Measurements from ENCODE around the gene UBALD2. TPM values are rescaled to one million over a fixed set of nuclear protein-coding genes. Genes with fewer than 3 reads are reported as not detected.

UBALD2 gene
- total and polyA plus RNA-seq, 2 of the 13 experiments (the other 11 are each of a cell fraction or from before 2014, with no cell fraction given), result 3.3 to 89.7 TPM

DNA sequence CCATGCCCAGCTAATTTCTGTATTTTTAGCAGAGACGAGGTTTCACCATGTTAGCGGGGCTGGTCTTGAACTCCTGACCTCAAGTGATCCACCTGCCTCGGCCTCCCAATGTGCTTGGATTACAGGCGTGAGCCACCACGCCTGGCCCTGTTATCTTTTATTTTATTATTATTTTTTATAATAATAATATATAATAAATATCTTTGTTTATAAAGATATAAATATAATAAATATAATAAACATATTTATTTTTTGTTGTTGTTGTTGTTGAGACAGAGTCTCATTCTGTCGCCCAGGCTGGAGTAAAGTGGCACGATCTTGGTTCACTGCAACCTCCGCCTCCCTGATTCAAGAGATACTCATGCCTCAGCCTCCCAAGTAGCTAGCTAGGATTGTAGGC, 17.8 kb upstream of the UBALD2 start:
- FAIRE-seq, result no peak
- in situ Hi-C loops (cut with HindIII; ENCODE audit: extremely low pct_ligation_motif_present, low pct_unique_long_range_greater_than_20kb), result no loop called here
- H3K36me3 ChIP-seq (replicated peaks in 1 of 2; ENCODE audit: control insufficient read depth in 1 of 2, insufficient read depth in 2 of 2, low read length in 2 of 2), result no peaks in the 10 kb centered on the region
- TF ChIP-seq MTA3 (CRISPR knock-in tag; IDR thresholded peaks at IDR 0.05), result no peak
- TF ChIP-seq, protein P1, sequence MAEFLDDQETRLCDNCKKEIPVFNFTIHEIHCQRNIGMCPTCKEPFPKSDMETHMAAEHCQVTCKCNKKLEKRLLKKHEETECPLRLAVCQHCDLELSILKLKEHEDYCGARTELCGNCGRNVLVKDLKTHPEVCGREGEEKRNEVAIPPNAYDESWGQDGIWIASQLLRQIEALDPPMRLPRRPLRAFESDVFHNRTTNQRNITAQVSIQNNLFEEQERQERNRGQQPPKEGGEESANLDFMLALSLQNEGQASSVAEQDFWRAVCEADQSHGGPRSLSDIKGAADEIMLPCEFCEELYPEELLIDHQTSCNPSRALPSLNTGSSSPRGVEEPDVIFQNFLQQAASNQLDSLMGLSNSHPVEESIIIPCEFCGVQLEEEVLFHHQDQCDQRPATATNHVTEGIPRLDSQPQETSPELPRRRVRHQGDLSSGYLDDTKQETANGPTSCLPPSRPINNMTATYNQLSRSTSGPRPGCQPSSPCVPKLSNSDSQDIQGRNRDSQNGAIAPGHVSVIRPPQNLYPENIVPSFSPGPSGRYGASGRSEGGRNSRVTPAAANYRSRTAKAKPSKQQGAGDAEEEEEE (CRISPR knock-in tag; IDR thresholded peaks at IDR 0.05; ENCODE audit: borderline replicate concordance), result peak; percentile 9; the same call in 1 of the 2 replicates
- peak overlapping the region; percentile 63; the same call in 1 of the 2 replicates for H3K4me2 ChIP-seq (ENCODE audit: low read depth, low read length)
- no peak overlapping the region for H3K9ac ChIP-seq (ENCODE audit: insufficient read depth, low read depth, low read length)
- no peak for DNase-seq (ENCODE audit: low spot score)
- H3K79me2 ChIP-seq (ENCODE audit: insufficient read depth, low read length), result no peaks in the 10 kb centered on the region
- POLR2A ChIA-PET, result interaction anchor here (1.3 to 7.6 kb wide), 10 partner anchors 9 to 469 kb away, joined by 3 to 40 read pairs (median 6); partner anchors contain the start of genes SRP68 and UBALD2
- ATAC-seq, result no peak
- no peak overlapping the region for H3K4me3 ChIP-seq (replicated peaks in 1 of 3; ENCODE audit: insufficient read depth in 1 of 3, low read depth in 2 of 3, low read length in 3 of 3)
- H3K27ac ChIP-seq (ENCODE audit: extremely low read length, insufficient read depth, low read length), result no peak overlapping the region
- H4K20me1 ChIP-seq (ENCODE audit: insufficient read depth, low read length), result no peaks in the 10 kb centered on the region
- H3K4me1 ChIP-seq (ENCODE audit: insufficient read depth, low read length), result peaks cover 69% of the 10 kb centered on the region
- 46% methylated on average over 8 of the region's 8 CpGs for WGBS (ENCODE audit: low lambda C conversion rate)
- no peak overlapping the region for H2AFZ ChIP-seq (ENCODE audit: low read length)
- H3K27me3 ChIP-seq (ENCODE audit: control insufficient read depth in 1 of 2, insufficient read depth in 2 of 2, low read length in 2 of 2), result peaks cover 4 to 21% of the 10 kb centered on the region in 2 experiments; a peak in 4 of 5 replicates
- no peaks in the 10 kb centered on the region for H3K9me3 ChIP-seq (ENCODE audit: low read length)
- intact Hi-C loops (cut with micrococcal nuclease; ENCODE audit: unreplicated experiment), result no loop called here
- CTCF ChIA-PET (ENCODE audit: low intra/inter-chr PET ratio, low total read pairs), result no interaction called here
- no TSS peak for BruUV-seq (replicated peaks)

DNA sequence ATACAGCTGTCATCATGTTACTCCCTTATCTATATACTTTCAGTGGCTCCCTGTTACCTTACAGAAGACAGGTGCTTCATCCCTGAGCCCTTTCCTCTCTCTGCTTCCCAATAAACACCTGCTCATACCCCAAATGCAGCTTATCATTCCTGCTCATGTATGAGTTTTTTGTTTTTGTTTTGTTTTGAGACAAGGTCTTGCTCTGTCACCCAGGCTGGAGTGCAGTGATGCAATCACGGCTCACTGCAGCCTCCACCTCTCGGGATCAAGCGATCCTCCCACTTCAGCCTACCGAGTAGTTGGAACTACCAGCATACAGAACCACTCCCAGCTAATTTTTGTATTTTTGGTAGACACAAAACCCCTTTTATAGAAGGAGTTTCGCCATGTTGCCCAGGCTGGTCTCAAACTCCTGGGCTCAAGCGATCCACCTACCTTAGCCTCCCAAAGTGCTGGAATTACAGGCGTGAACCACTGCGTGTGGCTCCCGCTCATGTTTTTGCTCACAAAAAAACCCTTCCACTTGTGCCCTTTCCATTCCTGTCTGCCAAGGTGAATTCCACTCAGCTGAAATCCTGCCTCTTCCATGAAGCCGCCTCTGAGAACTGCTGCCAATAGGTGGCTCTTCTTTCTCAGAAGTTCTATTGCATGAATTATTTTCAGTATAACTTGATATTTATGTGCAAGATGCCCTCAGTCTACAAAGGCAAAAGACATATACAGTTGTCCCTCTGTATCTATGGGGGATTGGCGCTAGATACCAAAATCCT, 16.9 kb upstream of the UBALD2 start:
- DNase-seq (ENCODE audit: low spot score), result no peak
- H4K20me1 ChIP-seq (ENCODE audit: insufficient read depth, low read length), result no peaks in the 10 kb centered on the region
- 0 out of 6 replicates have a peak overlapping the region, but pooled peaks of 1 of the 3 experiments have one; percentile 18 for H3K4me3 ChIP-seq (replicated peaks in 1 of 3; ENCODE audit: insufficient read depth in 1 of 3, low read depth in 2 of 3, low read length in 3 of 3)
- in situ Hi-C loops (cut with HindIII; ENCODE audit: extremely low pct_ligation_motif_present, low pct_unique_long_range_greater_than_20kb) (no loop called here), intact Hi-C loops (cut with micrococcal nuclease; ENCODE audit: unreplicated experiment) (no loop called here)
- no peaks in the 10 kb centered on the region for H3K9me3 ChIP-seq (ENCODE audit: low read length)
- H3K27me3 ChIP-seq (ENCODE audit: control insufficient read depth in 1 of 2, insufficient read depth in 2 of 2, low read length in 2 of 2), result peaks cover 2 to 14% of the 10 kb centered on the region in 2 experiments; a peak in 4 of 5 replicates
- H3K36me3 ChIP-seq (replicated peaks in 1 of 2; ENCODE audit: control insufficient read depth in 1 of 2, insufficient read depth in 2 of 2, low read length in 2 of 2), result no peaks in the 10 kb centered on the region
- H3K4me1 ChIP-seq (ENCODE audit: insufficient read depth, low read length), result peaks cover 78% of the 10 kb centered on the region
- H3K9ac ChIP-seq (ENCODE audit: insufficient read depth, low read depth, low read length), result no peak overlapping the region
- H3K79me2 ChIP-seq (ENCODE audit: insufficient read depth, low read length), result no peaks in the 10 kb centered on the region
- peak overlapping the region; percentile 47 for H2AFZ ChIP-seq (ENCODE audit: low read length)
- peak overlapping the region; percentile 63 for H3K4me2 ChIP-seq (ENCODE audit: low read depth, low read length)
- CTCF ChIA-PET (ENCODE audit: low intra/inter-chr PET ratio, low total read pairs), result interaction anchor here (0.6 kb wide), 1 partner anchor 413 kb away, joined by 3 read pairs; no protein-coding TSS in a partner anchor
- FAIRE-seq, result no peak
- 11% methylated on average over 11 of the region's 11 CpGs for WGBS (ENCODE audit: low lambda C conversion rate)
- BruUV-seq (replicated peaks), result no TSS peak
- POLR2A ChIA-PET, result interaction anchor here (1.3 to 7.6 kb wide), 5 partner anchors 9 to 251 kb away, joined by 3 to 40 read pairs (median 12); partner anchors contain the start of gene UBALD2
- no peak for ATAC-seq
- H3K27ac ChIP-seq (ENCODE audit: extremely low read length, insufficient read depth, low read length), result no peak overlapping the region
- TF ChIP-seq, protein P2, sequence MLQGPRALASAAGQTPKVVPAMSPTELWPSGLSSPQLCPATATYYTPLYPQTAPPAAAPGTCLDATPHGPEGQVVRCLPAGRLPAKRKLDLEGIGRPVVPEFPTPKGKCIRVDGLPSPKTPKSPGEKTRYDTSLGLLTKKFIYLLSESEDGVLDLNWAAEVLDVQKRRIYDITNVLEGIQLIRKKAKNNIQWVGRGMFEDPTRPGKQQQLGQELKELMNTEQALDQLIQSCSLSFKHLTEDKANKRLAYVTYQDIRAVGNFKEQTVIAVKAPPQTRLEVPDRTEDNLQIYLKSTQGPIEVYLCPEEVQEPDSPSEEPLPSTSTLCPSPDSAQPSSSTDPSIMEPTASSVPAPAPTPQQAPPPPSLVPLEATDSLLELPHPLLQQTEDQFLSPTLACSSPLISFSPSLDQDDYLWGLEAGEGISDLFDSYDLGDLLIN (CRISPR knock-in tag; IDR thresholded peaks at IDR 0.05; ENCODE audit: borderline replicate concordance), result no peak
- TF ChIP-seq ZNF563 (CRISPR knock-in tag; IDR thresholded peaks at IDR 0.05), result no peak
- TF ChIP-seq, protein P3, sequence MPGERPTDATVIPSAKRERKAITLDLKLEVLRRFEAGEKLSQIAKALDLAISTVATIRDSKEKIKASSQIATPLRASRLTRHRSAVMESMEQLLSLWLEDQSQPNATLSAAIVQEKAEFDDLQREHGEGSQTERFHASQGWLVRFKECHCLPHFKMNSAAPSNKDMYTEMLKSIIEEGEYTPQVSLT (CRISPR knock-in tag; IDR thresholded peaks at IDR 0.05; ENCODE audit: borderline replicate concordance, low read depth), result no peak
- TF ChIP-seq, protein P4, sequence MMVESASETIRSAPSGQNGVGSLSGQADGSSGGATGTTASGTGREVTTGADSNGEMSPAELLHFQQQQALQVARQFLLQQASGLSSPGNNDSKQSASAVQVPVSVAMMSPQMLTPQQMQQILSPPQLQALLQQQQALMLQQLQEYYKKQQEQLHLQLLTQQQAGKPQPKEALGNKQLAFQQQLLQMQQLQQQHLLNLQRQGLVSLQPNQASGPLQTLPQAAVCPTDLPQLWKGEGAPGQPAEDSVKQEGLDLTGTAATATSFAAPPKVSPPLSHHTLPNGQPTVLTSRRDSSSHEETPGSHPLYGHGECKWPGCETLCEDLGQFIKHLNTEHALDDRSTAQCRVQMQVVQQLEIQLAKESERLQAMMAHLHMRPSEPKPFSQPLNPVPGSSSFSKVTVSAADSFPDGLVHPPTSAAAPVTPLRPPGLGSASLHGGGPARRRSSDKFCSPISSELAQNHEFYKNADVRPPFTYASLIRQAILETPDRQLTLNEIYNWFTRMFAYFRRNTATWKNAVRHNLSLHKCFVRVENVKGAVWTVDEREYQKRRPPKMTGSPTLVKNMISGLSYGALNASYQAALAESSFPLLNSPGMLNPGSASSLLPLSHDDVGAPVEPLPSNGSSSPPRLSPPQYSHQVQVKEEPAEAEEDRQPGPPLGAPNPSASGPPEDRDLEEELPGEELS (CRISPR knock-in tag; IDR thresholded peaks at IDR 0.05), result no peak
- TF ChIP-seq IRF2 (CRISPR knock-in tag; IDR thresholded peaks at IDR 0.05), result 0 out of 2 replicates have a peak, but pooled peaks have one; percentile 49
- peak; percentile 19 for TF ChIP-seq TEAD3 (CRISPR knock-in tag; optimal IDR thresholded peaks at IDR 0.05; ENCODE audit: borderline replicate concordance)

All from HepG2 (cell line).